MM.1S (cell line): ENCODE data around the gene DGKK.

Experiments used
- DNase-seq: peaks from one replicate; pipeline ENCODE4 v3.0.0-alpha.2; 2015
- H2AFZ ChIP-seq: fragments of 300-600 bp; sonication (generic); 2 replicates; pipeline ENCODE4 v1.6.0; 2016; ENCODE audit warnings: antibody characterized with exemption, low read length
- H3F3A ChIP-seq: fragments of 300-600 bp; sonication (generic); 2 replicates; pipeline ENCODE4 v1.6.1; 2016; ENCODE audit warnings: mild to moderate bottlenecking, antibody characterized with exemption, low read length, moderate library complexity, mixed read lengths; ENCODE audit not compliant: insufficient read depth
- H3K27ac ChIP-seq: fragments of 300-600 bp; sonication (generic); 2 replicates; pipeline ENCODE4 v1.5.1; 2016; ENCODE audit warnings: mild to moderate bottlenecking, low read length
- H3K27me3 ChIP-seq: fragments of 300-600 bp; sonication (generic); replicated peaks from 2 replicates; pipeline ENCODE4 v1.6.0; 2016; ENCODE audit warnings: low read length; ENCODE audit not compliant: insufficient read depth
- H3K36me3 ChIP-seq: fragments of 300-600 bp; sonication (generic); replicated peaks from 2 replicates; pipeline ENCODE4 v1.6.1; 2016; ENCODE audit warnings: mild to moderate bottlenecking, low read length, mixed read lengths; ENCODE audit not compliant: insufficient read depth
- H3K4me1 ChIP-seq: fragments of 300-600 bp; sonication (generic); 2 replicates; pipeline ENCODE4 v1.6.1; 2016; ENCODE audit warnings: low read length, mixed read lengths
- H3K4me2 ChIP-seq: fragments of 300-600 bp; sonication (generic); 2 replicates; pipeline ENCODE4 v1.6.0; 2016; ENCODE audit warnings: low read depth, low read length
- H3K4me3 ChIP-seq: fragments of 300-600 bp; sonication (generic); 2 replicates; pipeline ENCODE4 v1.5.1; 2016; ENCODE audit warnings: low read length, mixed read lengths
- H3K79me2 ChIP-seq: fragments of 300-600 bp; sonication (generic); 2 replicates; pipeline ENCODE4 v1.6.1; 2016; ENCODE audit warnings: mixed run types, low read length, mixed read lengths
- H3K9ac ChIP-seq: fragments of 300-600 bp; sonication (generic); 2 replicates; pipeline ENCODE4 v1.6.1; 2016; ENCODE audit warnings: low read length, mixed read lengths
- H3K9me2 ChIP-seq: fragments of 300-600 bp; sonication (generic); replicated peaks from 2 replicates; pipeline ENCODE4 v1.6.1; 2016; ENCODE audit warnings: mild to moderate bottlenecking, low read length, mixed read lengths; ENCODE audit not compliant: insufficient read depth
- H3K9me3 ChIP-seq: fragments of 300-600 bp; sonication (generic); replicated peaks from 2 replicates; pipeline ENCODE4 v1.6.1; 2016; ENCODE audit warnings: mild to moderate bottlenecking, low read length, mixed read lengths; ENCODE audit not compliant: insufficient read depth
- H4K20me1 ChIP-seq: fragments of 300-600 bp; sonication (generic); 2 replicates; pipeline ENCODE4 v1.6.1; 2016; ENCODE audit warnings: mild to moderate bottlenecking, low read length, moderate library complexity, mixed read lengths; ENCODE audit not compliant: insufficient read depth
- EZH2 ChIP-seq: fragments of 300-600 bp; sonication (generic); optimal IDR thresholded peaks from 2 replicates; pipeline ENCODE3; 2017; ENCODE audit warnings: low read depth, mild to moderate bottlenecking, antibody characterized with exemption, low read length, mixed read lengths
- EZH2phosphoT487 ChIP-seq: fragments of 300-600 bp; sonication (generic); IDR thresholded peaks from 2 replicates; pipeline ENCODE4 v1.6.1; 2018; ENCODE audit warnings: antibody characterized with exemption, low read length
- TF ChIP-seq, protein P1 (sequence below): fragments of 300-600 bp; sonication (generic); IDR thresholded peaks from 2 replicates; pipeline ENCODE4 v1.5.1; 2016; ENCODE audit warnings: antibody characterized with exemption, low read length, mixed read lengths

The DGKK gene

DNA sequence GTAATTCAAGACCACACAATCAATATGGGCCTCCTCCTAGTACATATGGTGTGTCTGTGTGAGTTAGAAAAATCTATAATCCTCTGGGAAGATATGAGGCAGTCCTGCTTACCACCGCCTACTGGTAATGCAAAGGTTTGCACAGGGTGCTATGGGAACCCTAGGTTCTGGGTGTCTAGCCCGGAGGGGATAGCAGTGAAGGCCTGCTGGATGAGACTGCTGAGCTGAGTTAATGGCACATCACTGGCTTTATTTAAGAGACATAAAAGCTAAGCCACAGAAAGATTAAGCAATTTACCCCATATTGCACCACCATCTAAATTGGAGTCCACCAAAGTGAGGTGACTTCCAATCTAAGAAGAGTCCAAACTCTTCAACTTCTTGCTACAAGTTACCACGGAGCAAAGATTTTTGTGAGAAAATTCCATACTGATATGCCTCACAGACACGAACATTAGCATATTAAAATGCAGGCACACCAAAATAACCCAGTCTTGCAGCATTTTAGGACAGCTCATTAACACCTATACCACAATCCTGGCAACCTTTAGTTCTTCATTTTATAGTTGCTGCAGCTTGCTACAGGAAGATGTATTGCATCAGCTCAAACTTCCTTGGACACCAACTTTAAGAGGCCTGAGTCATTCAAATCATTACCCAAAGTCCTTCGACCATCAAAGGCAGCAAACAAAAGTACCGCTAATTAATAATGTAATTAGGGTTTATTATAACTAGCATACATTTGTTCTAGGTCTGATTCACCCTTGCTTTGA is 13.7 kb downstream of the DGKK start:
- H3K4me1 ChIP-seq = no peaks in the 10 kb centered on the region
- no peaks in the 10 kb centered on the region for H3K79me2 ChIP-seq
- H3K27ac ChIP-seq = no peak overlapping the region
- no peaks in the 10 kb centered on the region for H3K36me3 ChIP-seq
- H3F3A ChIP-seq = no peaks in the 10 kb centered on the region
- H3K4me3 ChIP-seq = no peak overlapping the region
- no peaks in the 10 kb centered on the region for H3K9me3 ChIP-seq
- no peaks in the 10 kb centered on the region for H3K9me2 ChIP-seq
- TF ChIP-seq, protein P1, sequence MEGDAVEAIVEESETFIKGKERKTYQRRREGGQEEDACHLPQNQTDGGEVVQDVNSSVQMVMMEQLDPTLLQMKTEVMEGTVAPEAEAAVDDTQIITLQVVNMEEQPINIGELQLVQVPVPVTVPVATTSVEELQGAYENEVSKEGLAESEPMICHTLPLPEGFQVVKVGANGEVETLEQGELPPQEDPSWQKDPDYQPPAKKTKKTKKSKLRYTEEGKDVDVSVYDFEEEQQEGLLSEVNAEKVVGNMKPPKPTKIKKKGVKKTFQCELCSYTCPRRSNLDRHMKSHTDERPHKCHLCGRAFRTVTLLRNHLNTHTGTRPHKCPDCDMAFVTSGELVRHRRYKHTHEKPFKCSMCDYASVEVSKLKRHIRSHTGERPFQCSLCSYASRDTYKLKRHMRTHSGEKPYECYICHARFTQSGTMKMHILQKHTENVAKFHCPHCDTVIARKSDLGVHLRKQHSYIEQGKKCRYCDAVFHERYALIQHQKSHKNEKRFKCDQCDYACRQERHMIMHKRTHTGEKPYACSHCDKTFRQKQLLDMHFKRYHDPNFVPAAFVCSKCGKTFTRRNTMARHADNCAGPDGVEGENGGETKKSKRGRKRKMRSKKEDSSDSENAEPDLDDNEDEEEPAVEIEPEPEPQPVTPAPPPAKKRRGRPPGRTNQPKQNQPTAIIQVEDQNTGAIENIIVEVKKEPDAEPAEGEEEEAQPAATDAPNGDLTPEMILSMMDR = no peak
- TF ChIP-seq EZH2 (no peak), EZH2phosphoT487 (no peak)
- no peak for DNase-seq
- H3K27me3 ChIP-seq = no peaks in the 10 kb centered on the region
- H3K4me2 ChIP-seq = no peak overlapping the region
- H2AFZ ChIP-seq = no peak overlapping the region
- no peaks in the 10 kb centered on the region for H4K20me1 ChIP-seq
- no peak overlapping the region for H3K9ac ChIP-seq

DNA sequence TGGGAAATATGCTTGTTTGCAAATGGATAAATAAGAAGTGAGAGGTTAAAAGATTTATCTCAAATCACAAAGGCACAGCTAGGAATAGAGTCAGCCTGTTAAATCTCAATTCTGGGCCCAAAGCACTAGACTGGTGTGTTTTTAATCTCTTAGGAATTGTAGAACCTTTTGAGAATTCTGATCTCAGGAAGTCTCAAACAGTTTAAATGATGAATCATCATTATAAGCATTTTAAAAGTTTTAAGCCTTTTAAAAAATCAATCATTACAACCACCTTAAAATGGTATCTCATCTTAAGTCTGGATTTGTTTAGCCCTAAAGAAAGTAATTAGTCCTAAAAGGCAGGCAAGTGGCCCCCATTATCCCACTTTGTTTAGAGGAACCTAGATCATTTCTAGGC is 17.8 kb downstream of the DGKK start:
- H3F3A ChIP-seq = no peaks in the 10 kb centered on the region
- no peaks in the 10 kb centered on the region for H3K27me3 ChIP-seq
- no peak overlapping the region for H3K27ac ChIP-seq
- H3K4me3 ChIP-seq = no peak overlapping the region
- H3K4me1 ChIP-seq = no peaks in the 10 kb centered on the region
- no peaks in the 10 kb centered on the region for H4K20me1 ChIP-seq
- DNase-seq = no peak
- no peak overlapping the region for H3K9ac ChIP-seq
- TF ChIP-seq, protein P1 = no peak
- TF ChIP-seq EZH2phosphoT487 (no peak), EZH2 (no peak)
- H2AFZ ChIP-seq = no peak overlapping the region
- H3K9me3 ChIP-seq = no peaks in the 10 kb centered on the region
- H3K4me2 ChIP-seq = no peak overlapping the region
- no peaks in the 10 kb centered on the region for H3K79me2 ChIP-seq
- H3K9me2 ChIP-seq = no peaks in the 10 kb centered on the region
- no peaks in the 10 kb centered on the region for H3K36me3 ChIP-seq

DNA sequence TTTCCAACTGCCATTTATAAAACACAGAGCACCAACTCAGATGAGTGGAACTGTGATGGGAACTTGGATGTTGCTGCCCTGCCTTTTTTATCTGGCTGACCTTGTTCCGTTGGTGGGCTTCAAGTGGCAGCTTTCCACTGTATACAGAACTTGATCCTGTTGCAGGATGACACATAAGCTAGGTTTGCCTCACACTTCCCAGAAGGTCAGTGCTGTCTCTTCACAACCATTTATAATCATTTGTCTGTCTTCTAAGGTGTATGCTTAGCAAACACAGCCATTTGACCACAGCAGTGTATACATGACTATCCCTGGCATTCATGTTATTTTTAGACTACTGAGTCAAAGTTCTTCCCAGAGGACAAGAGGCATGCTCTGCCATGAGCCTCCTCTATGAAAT is 20.3 kb downstream of the DGKK start:
- Histone ChIP-seq H2AFZ (no peak overlapping the region), H3K79me2 (no peaks in the 10 kb centered on the region)
- DNase-seq = no peak

More for the DNA sequence above, 20.3 kb downstream of the DGKK start:
- no peaks in the 10 kb centered on the region for H3F3A ChIP-seq
- no peaks in the 10 kb centered on the region for H3K9me2 ChIP-seq
- H3K4me1 ChIP-seq = no peaks in the 10 kb centered on the region
- H3K4me2 ChIP-seq = no peak overlapping the region
- no peaks in the 10 kb centered on the region for H3K9me3 ChIP-seq
- no peaks in the 10 kb centered on the region for H4K20me1 ChIP-seq
- H3K9ac ChIP-seq = no peak overlapping the region
- H3K4me3 ChIP-seq = no peak overlapping the region
- TF ChIP-seq, protein P1 = no peak
- TF ChIP-seq EZH2phosphoT487 = no peak
- TF ChIP-seq EZH2 = no peak
- H3K36me3 ChIP-seq = no peaks in the 10 kb centered on the region
- H3K27ac ChIP-seq = no peak overlapping the region
- no peaks in the 10 kb centered on the region for H3K27me3 ChIP-seq
